GM18951 (cell line): ENCODE results near the gene SCARB2.

Experiments
- POLR2A ChIP-seq: IDR thresholded peaks from 4 replicates; pipeline ENCODE4 v1.6.1; 2011; ENCODE audit warnings: mild to moderate bottlenecking; ENCODE audit not compliant: insufficient read length, insufficient read depth; ENCODE audit errors: extremely low read depth
- in situ Hi-C: fragments of 300-500 bp; cut with MboI; formaldehyde crosslinking; loops from one replicate; pipeline ENCODE4 v1.12.0; 2022; ENCODE audit warnings: low sequenced_read_pairs, mixed read lengths, inconsistent platforms; ENCODE audit not compliant: unreplicated experiment

The SCARB2 gene

GRCh38 chr4:76238701-76239100 lies 25.1 kb upstream of the SCARB2 start:
- in situ Hi-C loops = no loop called here
- no peak for TF ChIP-seq POLR2A

DNA sequence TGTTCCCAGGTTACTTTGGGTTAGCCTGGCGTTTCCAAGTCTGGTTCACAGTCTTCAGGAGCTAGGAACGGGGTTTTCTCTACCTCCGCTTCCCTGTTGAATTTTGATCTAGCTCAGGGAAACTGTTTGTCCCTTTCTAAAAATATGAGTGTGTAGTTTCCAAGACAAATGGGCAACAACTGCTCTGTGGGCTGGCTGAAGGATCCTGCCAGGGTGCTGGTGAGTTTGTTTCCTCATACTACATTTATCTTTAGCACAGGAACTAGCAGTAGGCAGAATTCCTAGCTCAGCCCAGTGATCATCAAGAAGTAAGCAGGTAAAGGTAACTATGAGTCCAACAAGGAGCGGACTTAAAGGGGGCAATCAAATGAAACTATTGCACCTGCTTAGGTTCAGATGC lies 24.6 kb upstream of the SCARB2 start:
- in situ Hi-C loops = no loop called here
- TF ChIP-seq POLR2A = no peak

DNA sequence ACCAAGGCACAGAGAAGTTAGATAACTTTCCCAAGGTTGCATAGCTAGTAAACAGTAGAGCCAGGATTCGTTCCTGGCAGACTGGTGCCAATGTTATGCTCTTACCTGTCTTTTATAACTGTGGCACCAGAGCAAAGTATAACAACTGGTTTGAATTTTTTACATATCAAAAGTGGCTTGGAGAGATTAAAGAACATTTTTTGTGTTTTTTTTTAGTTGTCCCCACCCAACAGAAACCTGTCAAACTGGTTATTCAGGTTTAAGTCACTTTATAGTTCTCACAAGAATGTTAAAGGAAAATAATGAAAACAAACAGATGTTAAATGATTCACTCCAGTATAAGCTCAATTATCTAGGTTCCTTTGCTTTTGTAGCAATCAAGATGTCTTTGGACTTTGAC lies 22.3 kb upstream of the SCARB2 start:
- in situ Hi-C loops = no loop called here
- no peak for TF ChIP-seq POLR2A

GRCh38 chr4:76235407-76235806 lies 21.8 kb upstream of the SCARB2 start:
- TF ChIP-seq POLR2A = no peak
- in situ Hi-C loops = no loop called here

DNA sequence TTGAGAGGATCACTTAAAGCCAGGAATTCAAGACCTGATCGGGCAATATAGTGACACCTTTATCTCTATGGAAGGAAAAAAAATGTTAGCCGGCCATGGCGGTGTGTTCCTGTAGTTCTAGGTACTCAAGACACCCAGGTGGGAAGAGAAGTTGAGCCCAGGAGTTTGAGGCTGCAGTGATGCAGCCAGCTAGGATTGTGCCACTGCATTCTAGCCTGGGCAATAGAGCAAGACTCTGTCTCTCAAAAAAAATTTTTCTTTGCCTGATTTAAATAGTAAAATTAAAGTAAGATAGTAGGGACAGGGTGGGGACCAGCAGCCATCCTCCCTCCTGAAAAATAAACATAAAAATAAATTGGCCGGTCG lies 21.0 kb upstream of the SCARB2 start:
- in situ Hi-C loops = no loop called here
- TF ChIP-seq POLR2A = no peak

GRCh38 chr4:76233967-76234678 lies 20.5 kb upstream of the SCARB2 start:
- in situ Hi-C loops = no loop called here
- TF ChIP-seq POLR2A = no peak

DNA sequence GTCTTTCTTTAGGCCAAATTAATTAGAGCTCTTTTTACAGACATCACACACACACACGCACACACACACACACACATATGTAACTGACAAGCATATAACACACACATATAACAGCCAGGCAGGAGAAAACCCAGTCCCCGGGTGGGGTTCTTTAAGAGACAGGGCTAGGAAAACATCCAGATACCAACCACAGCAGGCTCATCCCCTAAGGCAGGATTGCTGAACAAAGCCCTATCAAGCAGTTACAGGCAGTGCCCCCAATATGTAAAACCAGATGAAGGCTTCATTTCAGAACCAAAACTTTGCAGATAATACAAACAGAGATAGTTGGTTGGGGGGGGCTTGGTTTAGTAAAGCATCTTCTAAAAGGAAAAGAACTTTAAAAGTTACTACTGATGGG lies 19.9 kb upstream of the SCARB2 start:
- in situ Hi-C loops = no loop called here
- no peak for TF ChIP-seq POLR2A

- no peak for TF ChIP-seq POLR2A
- in situ Hi-C loops = no loop called here
Observed at GRCh38 chr4:76233083-76233482, 19.5 kb upstream of the SCARB2 start.

DNA sequence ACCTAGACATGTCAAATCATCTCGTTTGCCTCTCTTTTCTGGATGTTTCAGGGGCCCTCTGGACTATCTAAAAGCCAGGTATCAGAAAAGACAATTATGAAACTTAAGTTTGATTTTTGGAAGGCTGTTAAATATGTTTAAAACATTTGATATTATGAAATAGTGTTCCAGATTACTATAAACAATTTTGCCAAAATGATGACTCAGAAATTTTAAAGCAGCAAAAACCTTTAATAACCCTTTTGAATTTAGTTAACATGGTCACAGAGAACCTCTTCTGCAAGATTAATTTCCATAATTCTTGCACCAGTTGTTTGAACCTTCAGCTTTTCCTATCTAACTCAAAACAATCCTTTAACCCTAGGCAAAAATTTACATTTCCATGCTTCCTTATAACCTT lies 19.1 kb upstream of the SCARB2 start:
- in situ Hi-C loops = no loop called here
- TF ChIP-seq POLR2A = no peak

GRCh38 chr4:76226418-76226817 lies 12.8 kb upstream of the SCARB2 start:
- TF ChIP-seq POLR2A = no peak
- in situ Hi-C loops = no loop called here

- in situ Hi-C loops = no loop called here
- no peak for TF ChIP-seq POLR2A
Observed at GRCh38 chr4:76224171-76224570, 10.5 kb upstream of the SCARB2 start.

- TF ChIP-seq POLR2A = no peak
- in situ Hi-C loops = no loop called here
Observed at GRCh38 chr4:76219299-76220055, 5.9 kb upstream of the SCARB2 start.

GRCh38 chr4:76216975-76217814 lies 3.6 kb upstream of the SCARB2 start:
- no peak for TF ChIP-seq POLR2A
- in situ Hi-C loops = no loop called here
